HCT116 (cell line): ENCODE data around the gene FLNA. TPM values are rescaled to one million over a fixed set of nuclear protein-coding genes. Genes with fewer than 3 reads are reported as not detected.

Experiments
- ATAC-seq: fragments of 200-7000 bp; cut with Tn5 transposase; 2 replicates; pipeline ENCODE4 v1.9.1; 2020; ENCODE audit warnings: mild to moderate bottlenecking, moderate library complexity
- BruUV-seq: library from RNA; stranded (reverse); fragments of 400-500 nt; replicated peaks from 2 replicates; lab custom pipeline; 2021; lab: Mats Ljungman, UMichigan
- CTCF ChIA-PET: fragments of 300-600 bp; sonication (Branson Sonifier 250); formaldehyde crosslinking; loops from one replicate; lab custom pipeline; 2021; ENCODE audit warnings: antibody characterized with exemption; lab: Charles Lee
- POLR2A ChIA-PET: fragments of 300-600, 350-600 bp; sonication (Branson Sonifier 250); formaldehyde crosslinking; loops from one replicate; lab custom pipeline; 2021; ENCODE audit warnings: antibody characterized with exemption; lab: Charles Lee
- RAD21 ChIA-PET, 2 experiments: fragments of 300-600 bp; sonication (Branson Sonifier 250); formaldehyde crosslinking; loops; one replicate each; lab custom pipeline; 2023; ENCODE audit warnings: low total read pairs in 2 of 2; ENCODE audit not compliant: uncharacterized antibody in 2 of 2, unreplicated experiment in 2 of 2, low non-redundant PET in 1 of 2; lab: Charles Lee
- DNase-seq: peaks from one replicate; pipeline ENCODE4 v3.0.0-alpha.2; 2010; ENCODE audit warnings: low read depth, low spot score
- H2AFZ ChIP-seq: fragments of 200-600 bp; shearing (Covaris generic), sonication (generic); 2 replicates; pipeline ENCODE4 v1.6.1; 2017; ENCODE audit warnings: low read depth, mixed run types, mixed read lengths, antibody characterized with exemption, low read length; ENCODE audit not compliant: poor library complexity, severe bottlenecking
- H3K27ac ChIP-seq: 2 replicates; pipeline ENCODE4 v1.5.1; 2012; ENCODE audit warnings: low read depth, low read length
- H3K27me3 ChIP-seq: fragments of 200-600 bp; sonication (generic); 2 replicates; pipeline ENCODE4 v1.6.1; 2016; ENCODE audit warnings: mixed run types, low read length, mixed read lengths; ENCODE audit not compliant: insufficient read depth
- H3K36me3 ChIP-seq, 2 experiments: fragments of 200-500 bp in 1 of 2; fragments of 200-600 bp in 1 of 2; sonication (Bioruptor generic) in 1 of 2; sonication (generic) in 1 of 2; 2 replicates each; pipeline versions ENCODE4 v1.5.1 to v1.6.1; 2014 to 2016; ENCODE audit warnings: low read length in 2 of 2, inconsistent platforms in 1 of 2, mixed read lengths in 1 of 2, mixed run types in 1 of 2; ENCODE audit not compliant: insufficient read depth in 2 of 2, control insufficient read depth in 1 of 2
- H3K4me1 ChIP-seq, 2 experiments: fragments of 200-600 bp in 1 of 2; sonication (generic) in 1 of 2; 2 replicates each; pipeline versions ENCODE4 v1.5.1 to v1.6.1; 2012 to 2017; ENCODE audit warnings: low read length in 2 of 2, inconsistent platforms in 1 of 2, mild to moderate bottlenecking in 1 of 2, mixed read lengths in 1 of 2, mixed run types in 1 of 2, moderate library complexity in 1 of 2; ENCODE audit not compliant: insufficient read depth in 2 of 2, control insufficient read depth in 1 of 2
- H3K4me2 ChIP-seq: fragments of 200-600 bp; sonication (generic); 2 replicates; pipeline ENCODE4 v1.6.1; 2017; ENCODE audit warnings: mixed run types, low read length, mixed read lengths
- H3K4me3 ChIP-seq, 2 experiments: fragments of 200-600 bp in 1 of 2; sonication (generic) in 1 of 2; replicated peaks in 1 of 2; 2 replicates each; pipeline ENCODE4 v1.5.1; 2011 to 2016; ENCODE audit warnings: low read length in 2 of 2, control low read depth in 1 of 2, low read depth in 1 of 2, mild to moderate bottlenecking in 1 of 2, mixed read lengths in 1 of 2, mixed run types in 1 of 2
- H3K79me2 ChIP-seq: fragments of 200-600 bp; sonication (generic); 2 replicates; pipeline ENCODE4 v1.6.1; 2017; ENCODE audit warnings: mild to moderate bottlenecking, mixed run types, low read length, moderate library complexity, mixed read lengths; ENCODE audit not compliant: insufficient read depth
- H3K9ac ChIP-seq: fragments of 200-600 bp; sonication (generic); 2 replicates; pipeline ENCODE4 v1.6.1; 2016; ENCODE audit warnings: low read length, mixed read lengths
- H3K9me2 ChIP-seq: fragments of 200-600 bp; sonication (generic), shearing (Covaris generic); 2 replicates; pipeline ENCODE4 v1.6.1; 2017; ENCODE audit warnings: mixed run types, mild to moderate bottlenecking, moderate library complexity; ENCODE audit not compliant: insufficient read depth
- H3K9me3 ChIP-seq, 2 experiments: fragments of 200-500 bp in 1 of 2; fragments of 200-600 bp in 1 of 2; sonication (Bioruptor generic) in 1 of 2; sonication (generic) in 1 of 2; 2 replicates each; pipeline ENCODE4 v1.6.1; 2014 to 2017; ENCODE audit warnings: low read length in 2 of 2, mixed read lengths in 2 of 2, inconsistent platforms in 1 of 2, low read depth in 1 of 2, mild to moderate bottlenecking in 1 of 2, mixed run types in 1 of 2, moderate library complexity in 1 of 2; ENCODE audit not compliant: control insufficient read depth in 1 of 2, insufficient read depth in 1 of 2
- H4K20me1 ChIP-seq: fragments of 200-600 bp; sonication (generic), shearing (Covaris generic); 2 replicates; pipeline ENCODE4 v1.6.1; 2017; ENCODE audit warnings: mixed run types, mild to moderate bottlenecking, moderate library complexity; ENCODE audit not compliant: insufficient read depth
- ATF3 ChIP-seq: IDR thresholded peaks from 2 replicates; pipeline ENCODE4 v1.6.1; 2012
- CTCF ChIP-seq, 3 experiments: fragments of 200-600 bp in 1 of 3; sonication (generic) in 1 of 3; IDR thresholded peaks in 2 of 3; conservative IDR thresholded peaks in 1 of 3; 2 replicates each; pipeline ENCODE4 v1.5.1; 2012 to 2017; ENCODE audit warnings: low read depth in 2 of 3, low read length in 2 of 3, antibody characterized with exemption in 1 of 3, borderline replicate concordance in 1 of 3, control low read depth in 1 of 3, mild to moderate bottlenecking in 1 of 3, mixed read lengths in 1 of 3, mixed run types in 1 of 3, moderate library complexity in 1 of 3; ENCODE audit not compliant: insufficient read depth in 1 of 3
- ELF1 ChIP-seq: IDR thresholded peaks from 2 replicates; pipeline ENCODE4 v1.6.1; 2012; ENCODE audit warnings: low read depth, borderline replicate concordance
- EZH2 ChIP-seq: fragments of 200-600 bp; sonication (generic); IDR thresholded peaks from 2 replicates; pipeline ENCODE4 v1.6.1; 2017; ENCODE audit warnings: antibody characterized with exemption, mixed run types
- EZH2phosphoT487 ChIP-seq: fragments of 200-600 bp; IDR thresholded peaks from 2 replicates; pipeline ENCODE4 v1.6.1; 2018; ENCODE audit warnings: antibody characterized with exemption, borderline replicate concordance
- POLR2A ChIP-seq: IDR thresholded peaks from 2 replicates; pipeline ENCODE4 v1.7.0; 2011; ENCODE audit warnings: borderline replicate concordance; ENCODE audit not compliant: insufficient read depth, insufficient read length; ENCODE audit errors: extremely low read depth
- RAD21 ChIP-seq: IDR thresholded peaks from 2 replicates; pipeline ENCODE4 v1.6.1; 2012; ENCODE audit warnings: low read depth, mild to moderate bottlenecking
- SIN3A ChIP-seq: IDR thresholded peaks from 2 replicates; pipeline ENCODE4 v1.6.1; 2012; ENCODE audit warnings: low read depth
- SP1 ChIP-seq: IDR thresholded peaks from 2 replicates; pipeline ENCODE4 v1.6.1; 2012; ENCODE audit warnings: low read depth
- SRF ChIP-seq: IDR thresholded peaks from 2 replicates; pipeline ENCODE4 v1.6.1; 2012; ENCODE audit warnings: low read depth
- TCF7L2 ChIP-seq: IDR thresholded peaks from 2 replicates; pipeline ENCODE4 v1.7.0; 2011; ENCODE audit warnings: borderline replicate concordance, inconsistent platforms; ENCODE audit not compliant: insufficient read depth, insufficient read length; ENCODE audit errors: extremely low read depth
- ZBTB33 ChIP-seq: IDR thresholded peaks from 2 replicates; pipeline ENCODE4 v1.6.1; 2011; ENCODE audit warnings: mild to moderate bottlenecking, low read length, moderate library complexity; ENCODE audit not compliant: insufficient replicate concordance; ENCODE audit errors: extremely low read depth
- intact Hi-C: fragments of 100-400 bp; cut with micrococcal nuclease; formaldehyde crosslinking; loops from 2 replicates; pipeline ENCODE4 v1.10.0; 2022
- total RNA-seq: library from RNA; stranded (reverse); gene quantifications from one replicate; pipeline ENCODE4 v1.2.1, GENCODE V29; 2021; ENCODE audit not compliant: unreplicated experiment

The FLNA gene
- total RNA-seq, 1 experiment from 2014 or later = 546 TPM

- Histone ChIP-seq H3K9ac (no peak overlapping the region), H3K4me2 (no peak overlapping the region), H3K4me1 (no peaks in the 10 kb centered on the region), H2AFZ (no peak overlapping the region), H3K9me2 (no peaks in the 10 kb centered on the region), H4K20me1 (0 out of 2 replicates have a peak, but pooled peaks cover 2% of the 10 kb centered on the region), H3K9me3 (no peaks in the 10 kb centered on the region), H3K36me3 (peaks cover 6 to 27% of the 10 kb centered on the region in 2 experiments; a peak in 3 of 4 replicates), H3K79me2 (peaks cover 21% of the 10 kb centered on the region; the same call in 1 of the 2 replicates), H3K27me3 (no peaks in the 10 kb centered on the region), H3K4me3 (no peak overlapping the region), H3K27ac (no peak overlapping the region)
- DNase-seq (no peak), ATAC-seq (no peak)
- intact Hi-C loops = no loop called here
- BruUV-seq = no TSS peak
- TF ChIP-seq ATF3 (no peak), RAD21 (no peak), ELF1 (no peak), SIN3A (no peak), ZBTB33 (no peak), TCF7L2 (no peak), EZH2 (no peak), CTCF (IDR thresholded peaks at IDR 0.05 in 2 of 3, conservative IDR thresholded peaks at IDR 0.05 in 1 of 3; ENCODE audit: borderline replicate concordance in 1 of 3, insufficient read depth in 1 of 3, low read depth in 2 of 3, low read length in 2 of 3) (no peak), POLR2A (no peak), SP1 (no peak), EZH2phosphoT487 (no peak), SRF (no peak)
- ChIA-PET POLR2A (no interaction called here), RAD21 (no interaction called here), CTCF (no interaction called here)
These were observed 16.4 kb downstream of the FLNA start for GRCh38 chrX:154358011-154358410.
